Measurements from ENCODE around the gene CDH15.
A peak's percentile ranks its signal among the peaks of the same experiment; 100 is the strongest.

The CDH15 gene, protein sequence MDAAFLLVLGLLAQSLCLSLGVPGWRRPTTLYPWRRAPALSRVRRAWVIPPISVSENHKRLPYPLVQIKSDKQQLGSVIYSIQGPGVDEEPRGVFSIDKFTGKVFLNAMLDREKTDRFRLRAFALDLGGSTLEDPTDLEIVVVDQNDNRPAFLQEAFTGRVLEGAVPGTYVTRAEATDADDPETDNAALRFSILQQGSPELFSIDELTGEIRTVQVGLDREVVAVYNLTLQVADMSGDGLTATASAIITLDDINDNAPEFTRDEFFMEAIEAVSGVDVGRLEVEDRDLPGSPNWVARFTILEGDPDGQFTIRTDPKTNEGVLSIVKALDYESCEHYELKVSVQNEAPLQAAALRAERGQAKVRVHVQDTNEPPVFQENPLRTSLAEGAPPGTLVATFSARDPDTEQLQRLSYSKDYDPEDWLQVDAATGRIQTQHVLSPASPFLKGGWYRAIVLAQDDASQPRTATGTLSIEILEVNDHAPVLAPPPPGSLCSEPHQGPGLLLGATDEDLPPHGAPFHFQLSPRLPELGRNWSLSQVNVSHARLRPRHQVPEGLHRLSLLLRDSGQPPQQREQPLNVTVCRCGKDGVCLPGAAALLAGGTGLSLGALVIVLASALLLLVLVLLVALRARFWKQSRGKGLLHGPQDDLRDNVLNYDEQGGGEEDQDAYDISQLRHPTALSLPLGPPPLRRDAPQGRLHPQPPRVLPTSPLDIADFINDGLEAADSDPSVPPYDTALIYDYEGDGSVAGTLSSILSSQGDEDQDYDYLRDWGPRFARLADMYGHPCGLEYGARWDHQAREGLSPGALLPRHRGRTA

DNA sequence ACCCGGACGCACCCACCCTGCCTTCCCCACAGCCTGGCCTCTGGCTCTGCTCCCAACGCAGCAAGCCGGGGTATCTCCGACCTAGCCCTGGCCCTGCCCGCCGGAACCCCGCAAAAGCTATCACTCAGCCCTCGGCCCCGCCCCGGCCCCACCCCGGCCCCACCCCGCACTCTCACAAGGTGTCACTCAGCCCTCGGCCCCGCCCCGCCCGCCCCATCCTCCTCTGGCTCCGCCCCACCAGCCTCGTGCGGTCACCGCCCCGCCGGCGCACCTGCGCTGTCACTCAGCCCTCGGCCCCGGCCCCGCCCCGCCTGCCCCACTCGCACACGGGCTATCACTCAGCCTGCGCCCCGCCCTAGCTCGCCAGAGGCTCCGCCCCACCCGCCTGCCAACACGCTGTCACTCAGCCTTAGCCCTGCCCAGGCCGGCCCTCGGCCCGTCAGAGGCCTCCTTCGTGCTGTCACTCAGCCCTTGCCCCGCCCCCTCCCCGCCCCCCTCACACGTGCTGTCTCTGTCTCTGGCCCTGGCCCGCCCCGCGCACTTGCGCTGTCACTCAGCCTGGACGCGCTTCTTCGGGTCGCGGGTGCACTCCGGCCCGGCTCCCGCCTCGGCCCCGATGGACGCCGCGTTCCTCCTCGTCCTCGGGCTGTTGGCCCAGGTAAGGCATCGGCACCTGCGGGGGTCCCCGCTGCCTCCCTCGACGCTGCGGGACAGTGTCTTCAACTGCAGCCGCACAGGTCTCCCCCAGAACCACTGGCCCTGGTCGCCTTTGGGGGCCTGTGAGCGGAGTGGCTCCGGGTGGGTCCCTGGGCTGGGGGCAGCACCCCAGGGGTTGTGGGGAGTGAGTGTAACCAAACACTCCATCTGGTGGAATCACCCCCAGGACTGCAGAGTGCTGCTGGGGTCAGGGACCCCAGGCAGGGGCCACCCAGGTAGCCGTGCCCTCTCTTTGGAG, at the start of gene CDH15:
TSS of gene CDH15 (plus strand) at position 533 of the 955 bp plus-strand sequence. CDS start at position 617, 84 bp downstream.
- TF ChIP-seq ZBTB26 (tag by site-specific recombination; optimal IDR thresholded peaks at IDR 0.05) (peak; percentile 20), SP3 (tag by site-specific recombination; IDR thresholded peaks at IDR 0.05) (peak; percentile 80), EGR2 (tag by site-specific recombination; IDR thresholded peaks at IDR 0.05; ENCODE audit: low read depth) (peak; percentile 32; the same call in 1 of the 2 replicates), KLF1 (tag by site-specific recombination; IDR thresholded peaks at IDR 0.05) (peak; percentile 33; the same call in 1 of the 2 replicates), ZBTB20 (tag by site-specific recombination; IDR thresholded peaks at IDR 0.05) (no peak), PBX3 (CRISPR knock-in tag; IDR thresholded peaks at IDR 0.05) (peak; percentile 50; the same call in 1 of the 2 replicates), ZIC2 (tag by site-specific recombination; IDR thresholded peaks at IDR 0.05) (0 out of 2 replicates have a peak, but pooled peaks have one; percentile 12), GLIS2 (tag by site-specific recombination; IDR thresholded peaks at IDR 0.05) (peak; percentile 47; the same call in 1 of the 2 replicates), ZNF670 (tag by site-specific recombination; IDR thresholded peaks at IDR 0.05; ENCODE audit: low read depth) (no peak), ZNF776 (tag by site-specific recombination; IDR thresholded peaks at IDR 0.05; ENCODE audit: borderline replicate concordance) (no peak), ZNF211 (tag by site-specific recombination; IDR thresholded peaks at IDR 0.05; ENCODE audit: low read depth) (no peak), ZFP69B (tag by site-specific recombination; IDR thresholded peaks at IDR 0.05) (no peak), KLF9 (tag by site-specific recombination; IDR thresholded peaks at IDR 0.05; ENCODE audit: low read depth) (peak; percentile 77), SP2 (tag by site-specific recombination; IDR thresholded peaks at IDR 0.05) (peak; percentile 86), ZNF777 (tag by site-specific recombination; IDR thresholded peaks at IDR 0.05; ENCODE audit: borderline replicate concordance) (peak; percentile 23; the same call in 1 of the 2 replicates), ZFHX2 (tag by site-specific recombination; conservative IDR thresholded peaks at IDR 0.05) (peak; percentile 44), KLF8 (tag by site-specific recombination; IDR thresholded peaks at IDR 0.05) (0 out of 2 replicates have a peak, but pooled peaks have one; percentile 16), GLIS1 (tag by site-specific recombination; IDR thresholded peaks at IDR 0.05) (peak; percentile 86)
- TF ChIP-seq, protein P1, sequence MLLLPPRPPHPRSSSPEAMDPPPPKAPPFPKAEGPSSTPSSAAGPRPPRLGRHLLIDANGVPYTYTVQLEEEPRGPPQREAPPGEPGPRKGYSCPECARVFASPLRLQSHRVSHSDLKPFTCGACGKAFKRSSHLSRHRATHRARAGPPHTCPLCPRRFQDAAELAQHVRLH (tag by site-specific recombination; IDR thresholded peaks at IDR 0.05), result no peak
- H3K4me3 ChIP-seq (ENCODE audit: low read depth, low read length), result no peak within 1 kb of the TSS
- H3K4me1 ChIP-seq (ENCODE audit: control insufficient read depth, insufficient read depth, low read length), result peaks cover 3% of the 10 kb centered on the region; the same call in 1 of the 2 replicates
- H3K9me3 ChIP-seq (ENCODE audit: control insufficient read depth, insufficient read depth, low read depth, low read length), result no peaks in the 10 kb centered on the region
- H3K27ac ChIP-seq (ENCODE audit: extremely low read depth, low read depth, low read length), result no peak within 1 kb of the TSS
- POLR2A ChIA-PET, result interaction anchor here (0.5 to 1.2 kb wide), 8 partner anchors 16 to 920 kb away, joined by 3 to 11 read pairs (median 4); partner anchors contain the start of gene ZNF778
- CTCF ChIA-PET, result interaction anchor here (0.6 to 1.0 kb wide), 4 partner anchors 46 to 359 kb away, joined by 3 to 6 read pairs (median 4); partner anchors contain the start of gene ZNF778
- H3K36me3 ChIP-seq (ENCODE audit: control insufficient read depth in 2 of 2, insufficient read depth in 1 of 2, low read length in 2 of 2), result no peaks in the 10 kb centered on the region
